ENCODE data around the gene TAP1. TPM values are rescaled to one million over a fixed set of nuclear protein-coding genes. Genes with fewer than 3 reads are reported as not detected.
"Not testable (repeated sequence)": the region's sequence is repeated elsewhere in the genome, so short reads cannot be mapped to it uniquely, and the experiment has no call there.

TAP1 gene
- total RNA-seq, 2 donors from 2014 or later, result 41.6 to 46.9 TPM

GRCh38 chr6:32814145-32814544 lies 39.4 kb downstream of the TAP1 start:
- no peak for TF ChIP-seq CTCF (IDR thresholded peaks at IDR 0.05)
- Histone ChIP-seq H3K9me3 (no peaks in the 10 kb centered on the region), H3K4me3 (no peak overlapping the region), H3K36me3 (no peaks in the 10 kb centered on the region), H3K27me3 (replicated peaks; ENCODE audit: insufficient read depth) (no peaks in the 10 kb centered on the region), H3K4me1 (ENCODE audit: control insufficient read depth in 1 of 2, low read depth in 2 of 2) (no peaks in the 10 kb centered on the region), H3K27ac (no peak overlapping the region)
- DNase-seq (ENCODE audit: low spot score) (no peak), ATAC-seq (ENCODE audit: insufficient number of reproducible peaks, low FRiP score, low read depth) (no peak)

GRCh38 chr6:32809171-32809570 lies 44.3 kb downstream of the TAP1 start:
- Histone ChIP-seq H3K27me3 (replicated peaks; ENCODE audit: insufficient read depth) (no peaks in the 10 kb centered on the region), H3K9me3 (no peaks in the 10 kb centered on the region), H3K4me3 (no peak overlapping the region), H3K27ac (no peak overlapping the region), H3K4me1 (ENCODE audit: control insufficient read depth in 1 of 2, low read depth in 2 of 2) (no peaks in the 10 kb centered on the region), H3K36me3 (no peaks in the 10 kb centered on the region)
- TF ChIP-seq CTCF (IDR thresholded peaks at IDR 0.05), result no peak
- no peak for DNase-seq (ENCODE audit: low spot score)
- no peak for ATAC-seq (ENCODE audit: insufficient number of reproducible peaks, low FRiP score, low read depth)

GRCh38 chr6:32807020-32807580 lies 46.4 kb downstream of the TAP1 start:
- H3K4me3 ChIP-seq, result no peak overlapping the region
- H3K36me3 ChIP-seq, result no peaks in the 10 kb centered on the region
- ATAC-seq (ENCODE audit: insufficient number of reproducible peaks, low FRiP score, low read depth) (no peak), DNase-seq (ENCODE audit: low spot score) (no peak)
- no peaks in the 10 kb centered on the region for H3K27me3 ChIP-seq (replicated peaks; ENCODE audit: insufficient read depth)
- no peak for TF ChIP-seq CTCF (IDR thresholded peaks at IDR 0.05)
- H3K27ac ChIP-seq, result no peak overlapping the region
- H3K9me3 ChIP-seq, result no peaks in the 10 kb centered on the region
- H3K4me1 ChIP-seq (ENCODE audit: control insufficient read depth in 1 of 2, low read depth in 2 of 2), result no peaks in the 10 kb centered on the region

- not testable (repeated sequence) for H3K4me1 ChIP-seq (ENCODE audit: control insufficient read depth in 1 of 2, low read depth in 2 of 2); H3K9me3 ChIP-seq; H3K27me3 ChIP-seq (replicated peaks; ENCODE audit: insufficient read depth); ATAC-seq (ENCODE audit: insufficient number of reproducible peaks, low FRiP score, low read depth); H3K4me3 ChIP-seq; H3K36me3 ChIP-seq; DNase-seq (ENCODE audit: low spot score); H3K27ac ChIP-seq
Observed at GRCh38 chr6:32805404-32805803, 48.1 kb downstream of the TAP1 start.

- H3K27me3 ChIP-seq (replicated peaks; ENCODE audit: insufficient read depth), result no peaks in the 10 kb centered on the region
- no peaks in the 10 kb centered on the region for H3K4me1 ChIP-seq (ENCODE audit: control insufficient read depth in 1 of 2, low read depth in 2 of 2)
- ATAC-seq (ENCODE audit: insufficient number of reproducible peaks, low FRiP score, low read depth), result no peak
- H3K36me3 ChIP-seq, result no peaks in the 10 kb centered on the region
- no peak for TF ChIP-seq CTCF (IDR thresholded peaks at IDR 0.05)
- no peak overlapping the region for H3K4me3 ChIP-seq
- no peak for DNase-seq (ENCODE audit: low spot score)
- H3K9me3 ChIP-seq, result no peaks in the 10 kb centered on the region
- no peak overlapping the region for H3K27ac ChIP-seq
Observed at GRCh38 chr6:32803416-32803815, 50.1 kb downstream of the TAP1 start.

GRCh38 chr6:32799740-32800139 lies 53.8 kb downstream of the TAP1 start:
- Histone ChIP-seq H3K27ac (no peak overlapping the region), H3K27me3 (replicated peaks; ENCODE audit: insufficient read depth) (no peaks in the 10 kb centered on the region)

More at GRCh38 chr6:32799740-32800139, 53.8 kb downstream of the TAP1 start:
- TF ChIP-seq CTCF (IDR thresholded peaks at IDR 0.05), result no peak
- no peak for DNase-seq (ENCODE audit: low spot score)
- ATAC-seq (ENCODE audit: insufficient number of reproducible peaks, low FRiP score, low read depth), result no peak
- peaks cover 0 to 3% of the 10 kb centered on the region in 2 donors for H3K4me1 ChIP-seq (ENCODE audit: control insufficient read depth in 1 of 2, low read depth in 2 of 2)
- no peaks in the 10 kb centered on the region for H3K9me3 ChIP-seq
- H3K36me3 ChIP-seq, result no peaks in the 10 kb centered on the region
- no peak overlapping the region for H3K4me3 ChIP-seq

Data from thoracic aorta (tissue), 2 donors.